Transverse colon (tissue), 3 donors: Measurements from ENCODE around the gene ARHGEF1.

Experiments used
- CTCF ChIP-seq, 5 experiments: fragments of 200-600 bp in 3 of 5; fragments of 450-650 bp in 2 of 5; sonication (generic) in 3 of 5; IDR thresholded peaks; 1 replicate in 2 of 5; 2 replicates in 3 of 5; pipeline ENCODE4 v1.5.1; 2016 to 2017; ENCODE audit warnings: antibody characterized with exemption in 5 of 5, inconsistent platforms in 3 of 5, mild to moderate bottlenecking in 2 of 5, moderate library complexity in 1 of 5
- EP300 ChIP-seq: sonication (generic); formaldehyde crosslinking; IDR thresholded peaks from one replicate; pipeline ENCODE4 v1.6.1; 2017; ENCODE audit warnings: antibody characterized with exemption, low read depth
- POLR2A ChIP-seq: fragments of 450-650 bp; IDR thresholded peaks from one replicate; pipeline ENCODE4 v1.6.1; 2016; ENCODE audit warnings: antibody characterized with exemption, mild to moderate bottlenecking, moderate library complexity

- TF ChIP-seq CTCF (IDR thresholded peaks at IDR 0.05): no peak
- TF ChIP-seq EP300: no peak
- TF ChIP-seq POLR2A: no peak
Observed at GRCh38 chr19:41837981-41838708, 44.8 kb upstream of the ARHGEF1 start.
